H9 (cell line): ENCODE results near the gene STOX2. TPM values are rescaled to one million over a fixed set of nuclear protein-coding genes. Genes with fewer than 3 reads are reported as not detected.
A peak's percentile ranks its signal among the peaks of the same experiment; 100 is the strongest.

Source experiments
- DNase-seq: peaks from one replicate; pipeline ENCODE4 v3.0.0-alpha.2; 2017
- H2AFZ ChIP-seq: one replicate; pipeline ENCODE4 v1.6.1; 2013; ENCODE audit warnings: mild to moderate bottlenecking, low read length, control low read depth, moderate library complexity
- H2AK5ac ChIP-seq: 2 replicates; pipeline ENCODE4 v1.6.1; 2013; ENCODE audit warnings: low read length, control low read depth, mixed read lengths; ENCODE audit not compliant: insufficient read length
- H2BK120ac ChIP-seq: one replicate; pipeline ENCODE4 v1.6.1; 2013; ENCODE audit warnings: low read depth, mild to moderate bottlenecking, low read length, control low read depth, inconsistent platforms; ENCODE audit not compliant: poor library complexity, severe bottlenecking
- H2BK12ac ChIP-seq: 2 replicates; pipeline ENCODE4 v1.6.1; 2013; ENCODE audit warnings: low read length, control low read depth, mixed read lengths, low read depth; ENCODE audit not compliant: insufficient read length
- H2BK15ac ChIP-seq: 2 replicates; pipeline ENCODE4 v1.6.1; 2013; ENCODE audit warnings: low read depth, low read length, control low read depth
- H2BK20ac ChIP-seq: one replicate; pipeline ENCODE4 v1.6.1; 2013; ENCODE audit warnings: low read depth, mild to moderate bottlenecking, low read length, control low read depth, inconsistent platforms; ENCODE audit not compliant: poor library complexity, severe bottlenecking
- H2BK5ac ChIP-seq: 2 replicates; pipeline ENCODE4 v1.6.1; 2013; ENCODE audit warnings: low read length, control low read depth, mixed read lengths; ENCODE audit not compliant: insufficient read length
- H3K14ac ChIP-seq: 2 replicates; pipeline ENCODE4 v1.6.1; 2013; ENCODE audit warnings: low read length, control low read depth; ENCODE audit not compliant: insufficient read depth
- H3K18ac ChIP-seq: 2 replicates; pipeline ENCODE4 v1.6.1; 2013; ENCODE audit warnings: low read depth, mild to moderate bottlenecking, mixed read lengths, low read length, control low read depth; ENCODE audit not compliant: insufficient read length
- H3K23ac ChIP-seq: 2 replicates; pipeline ENCODE4 v1.6.1; 2013; ENCODE audit warnings: low read length, control low read depth, mixed read lengths, low read depth; ENCODE audit not compliant: insufficient read length
- H3K23me2 ChIP-seq: 2 replicates; pipeline ENCODE4 v1.6.1; 2013; ENCODE audit warnings: low read depth, mild to moderate bottlenecking, mixed read lengths, low read length, control low read depth; ENCODE audit not compliant: insufficient read length, poor library complexity, severe bottlenecking
- H3K27ac ChIP-seq: 2 replicates; pipeline ENCODE4 v1.5.1; 2013; ENCODE audit warnings: low read length, control low read depth, mixed read lengths, low read depth; ENCODE audit not compliant: insufficient read length
- H3K27me3 ChIP-seq: 2 replicates; pipeline ENCODE4 v1.6.1; 2013; ENCODE audit warnings: low read length, control low read depth, inconsistent platforms; ENCODE audit not compliant: insufficient read depth
- H3K4ac ChIP-seq: 2 replicates; pipeline ENCODE4 v1.6.1; 2013; ENCODE audit warnings: low read depth, mild to moderate bottlenecking, control low read depth, inconsistent platforms, low read length, moderate library complexity
- H3K4me1 ChIP-seq: 2 replicates; pipeline ENCODE4 v1.6.1; 2013; ENCODE audit warnings: low read length, control low read depth, inconsistent platforms; ENCODE audit not compliant: insufficient read depth
- H3K4me2 ChIP-seq: 2 replicates; pipeline ENCODE4 v1.6.1; 2013; ENCODE audit warnings: low read length, control low read depth, mixed read lengths; ENCODE audit not compliant: insufficient read length, insufficient read depth
- H3K56ac ChIP-seq: 2 replicates; pipeline ENCODE4 v1.6.1; 2013; ENCODE audit warnings: low read depth, mild to moderate bottlenecking, mixed read lengths, low read length, control low read depth; ENCODE audit not compliant: insufficient read length
- H3K79me1 ChIP-seq: 2 replicates; pipeline ENCODE4 v1.6.1; 2013; ENCODE audit warnings: low read depth, mild to moderate bottlenecking, moderate library complexity, low read length, control low read depth, inconsistent platforms; ENCODE audit not compliant: insufficient read depth, poor library complexity, severe bottlenecking
- H3K79me2 ChIP-seq: 2 replicates; pipeline ENCODE4 v1.6.1; 2013; ENCODE audit warnings: low read length, control low read depth, inconsistent platforms; ENCODE audit not compliant: insufficient read depth
- H3K9ac ChIP-seq: 2 replicates; pipeline ENCODE4 v1.6.1; 2013; ENCODE audit warnings: low read length, control low read depth, mixed read lengths; ENCODE audit not compliant: insufficient read length; ENCODE audit errors: extremely low read depth
- H3K9me3 ChIP-seq: one replicate; pipeline ENCODE4 v1.6.1; 2013; ENCODE audit warnings: low read depth, low read length, inconsistent platforms; ENCODE audit not compliant: control insufficient read depth
- H3T11ph ChIP-seq: one replicate; pipeline ENCODE4 v1.6.1; 2013; ENCODE audit warnings: mild to moderate bottlenecking, low read length, control low read depth, inconsistent platforms
- H4K20me1 ChIP-seq: one replicate; pipeline ENCODE4 v1.6.1; 2013; ENCODE audit not compliant: control insufficient read depth, insufficient read length, insufficient read depth
- H4K5ac ChIP-seq: 2 replicates; pipeline ENCODE4 v1.6.1; 2013; ENCODE audit warnings: low read depth, mild to moderate bottlenecking, mixed read lengths, low read length, control low read depth; ENCODE audit not compliant: insufficient read length
- H4K8ac ChIP-seq: replicated peaks from 2 replicates; pipeline ENCODE4 v1.6.1; 2013; ENCODE audit warnings: low read length, control low read depth, mixed read lengths, low read depth; ENCODE audit not compliant: insufficient read length
- H4K91ac ChIP-seq: 2 replicates; pipeline ENCODE4 v1.6.1; 2013; ENCODE audit warnings: low read depth, mild to moderate bottlenecking, moderate library complexity, mixed read lengths, low read length, control low read depth; ENCODE audit not compliant: insufficient read length
- H3K27ac Mint-ChIP-seq, 3 experiments: 2 replicates in 2 of 3; 3 replicates in 1 of 3; pipeline ENCODE4 v1.8.0; 2020 to 2021; ENCODE audit warnings: mixed read lengths in 3 of 3, mild to moderate bottlenecking in 1 of 3, moderate library complexity in 1 of 3
- H3K27me3 Mint-ChIP-seq: 2 replicates; pipeline ENCODE4 v1.8.0; 2021; ENCODE audit warnings: low read depth, mild to moderate bottlenecking, moderate library complexity, mixed read lengths
- H3K36me3 Mint-ChIP-seq, 3 experiments: 2 replicates in 2 of 3; 3 replicates in 1 of 3; pipeline ENCODE4 v1.8.0; 2020 to 2021; ENCODE audit warnings: low read depth in 3 of 3, mixed read lengths in 3 of 3; ENCODE audit not compliant: insufficient read depth in 1 of 3
- H3K4me1 Mint-ChIP-seq, 2 experiments: 2 replicates each; pipeline ENCODE4 v1.8.0; 2020; ENCODE audit warnings: mixed read lengths in 2 of 2
- H3K4me3 Mint-ChIP-seq, 2 experiments: 2 replicates in 1 of 2; 3 replicates in 1 of 2; pipeline ENCODE4 v1.8.0; 2020 to 2021; ENCODE audit warnings: mild to moderate bottlenecking in 2 of 2, mixed read lengths in 2 of 2, moderate library complexity in 1 of 2
- H3K9me3 Mint-ChIP-seq, 2 experiments: 2 replicates in 1 of 2; 3 replicates in 1 of 2; pipeline ENCODE4 v1.8.0; 2020; ENCODE audit warnings: mild to moderate bottlenecking in 2 of 2, mixed read lengths in 2 of 2, moderate library complexity in 1 of 2
- WGBS: extraction: QIAGEN DNeasy Blood & Tissue Kit; methylation state at CpG from one replicate; pipeline ENCODE4 v1.1.7; 2013; ENCODE audit warnings: missing lambda C conversion rate, low lambda C conversion rate, mixed read lengths; ENCODE audit not compliant: insufficient read length; ENCODE audit errors: extremely low coverage; 5-methylcytosine and 5-hydroxymethylcytosine counted together
- total RNA-seq: library from RNA; stranded (reverse); gene quantifications from 2 replicates; pipeline ENCODE4 v1.2.1, GENCODE V29; 2021
- TF ChIP-seq, protein P1 (sequence below): fragments of 200-600 bp; sonication (generic); conservative IDR thresholded peaks from 3 replicates; pipeline ENCODE4 v1.8.0; 2021; ENCODE audit warnings: antibody characterized with exemption, mild to moderate bottlenecking

STOX2 gene
- total RNA-seq, 1 experiment from 2014 or later = 28.2 TPM

DNA sequence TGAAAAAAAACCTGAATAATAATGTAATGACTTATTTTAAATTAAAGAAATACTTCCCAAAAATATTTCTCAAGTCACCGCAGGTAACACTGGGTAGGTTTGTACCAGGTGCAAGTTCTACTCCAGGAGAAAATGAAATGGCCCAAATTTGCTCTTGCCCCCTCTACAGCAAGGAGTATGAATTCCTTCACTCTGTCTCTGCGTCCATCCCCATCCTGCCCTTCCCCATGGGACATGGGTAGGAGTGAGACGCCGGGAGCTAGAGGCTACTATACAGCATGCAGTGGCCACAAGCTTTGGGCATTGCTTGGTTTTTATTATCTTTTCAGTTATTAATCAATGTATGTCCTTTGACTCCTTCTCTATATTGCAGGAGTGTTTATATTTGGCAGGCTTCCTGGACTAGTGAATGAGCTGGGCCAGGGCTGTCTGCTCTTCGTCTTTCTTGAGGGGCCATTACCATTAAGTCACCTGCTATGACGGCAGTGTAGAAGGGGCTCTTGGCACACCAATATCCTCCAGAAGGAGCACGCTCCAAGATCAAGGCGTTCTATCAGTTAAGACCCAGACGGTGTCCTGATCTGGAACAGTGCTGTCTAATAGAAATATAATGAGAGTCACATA is 162.9 kb downstream of the STOX2 start:
- no peak overlapping the region for H2BK20ac ChIP-seq
- H2AFZ ChIP-seq = no peak overlapping the region
- H4K8ac ChIP-seq = no peak overlapping the region
- WGBS = no CpG with 5 or more reads among the region's 9 CpGs
- H3K18ac ChIP-seq = no peak overlapping the region
- no peaks in the 10 kb centered on the region for H3K79me2 ChIP-seq
- H2BK120ac ChIP-seq = no peak overlapping the region
- H3K9me3 ChIP-seq = no peaks in the 10 kb centered on the region
- no peak for DNase-seq
- Mint-ChIP-seq H3K4me3 (no peak overlapping the region), H3K27me3 (peaks cover 5% of the 10 kb centered on the region; the same call in 1 of the 2 replicates), H3K36me3 (no peaks in the 10 kb centered on the region), H3K27ac (peak overlapping the region in 2 of 3 experiments; percentile 18 to 32; a peak in 3 of 7 replicates), H3K9me3 (peaks cover 3% of the 10 kb centered on the region in 2 experiments; a peak in 2 of 5 replicates), H3K4me1 (no peaks in the 10 kb centered on the region)
- H3K9ac ChIP-seq = no peak overlapping the region
- H3K56ac ChIP-seq = no peak overlapping the region
- no peak overlapping the region for H3K27ac ChIP-seq
- no peak overlapping the region for H4K91ac ChIP-seq
- no peak overlapping the region for H3K4ac ChIP-seq
- H3K4me2 ChIP-seq = no peak overlapping the region
- no peaks in the 10 kb centered on the region for H3K4me1 ChIP-seq
- H2BK15ac ChIP-seq = no peak overlapping the region
- no peak overlapping the region for H4K5ac ChIP-seq
- TF ChIP-seq, protein P1, sequence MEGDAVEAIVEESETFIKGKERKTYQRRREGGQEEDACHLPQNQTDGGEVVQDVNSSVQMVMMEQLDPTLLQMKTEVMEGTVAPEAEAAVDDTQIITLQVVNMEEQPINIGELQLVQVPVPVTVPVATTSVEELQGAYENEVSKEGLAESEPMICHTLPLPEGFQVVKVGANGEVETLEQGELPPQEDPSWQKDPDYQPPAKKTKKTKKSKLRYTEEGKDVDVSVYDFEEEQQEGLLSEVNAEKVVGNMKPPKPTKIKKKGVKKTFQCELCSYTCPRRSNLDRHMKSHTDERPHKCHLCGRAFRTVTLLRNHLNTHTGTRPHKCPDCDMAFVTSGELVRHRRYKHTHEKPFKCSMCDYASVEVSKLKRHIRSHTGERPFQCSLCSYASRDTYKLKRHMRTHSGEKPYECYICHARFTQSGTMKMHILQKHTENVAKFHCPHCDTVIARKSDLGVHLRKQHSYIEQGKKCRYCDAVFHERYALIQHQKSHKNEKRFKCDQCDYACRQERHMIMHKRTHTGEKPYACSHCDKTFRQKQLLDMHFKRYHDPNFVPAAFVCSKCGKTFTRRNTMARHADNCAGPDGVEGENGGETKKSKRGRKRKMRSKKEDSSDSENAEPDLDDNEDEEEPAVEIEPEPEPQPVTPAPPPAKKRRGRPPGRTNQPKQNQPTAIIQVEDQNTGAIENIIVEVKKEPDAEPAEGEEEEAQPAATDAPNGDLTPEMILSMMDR = peak; percentile 19; the same call in 1 of the 3 replicates
- no peaks in the 10 kb centered on the region for H3K27me3 ChIP-seq
- no peak overlapping the region for H3T11ph ChIP-seq
- H3K23ac ChIP-seq = no peak overlapping the region
- no peak overlapping the region for H2BK5ac ChIP-seq
- H4K20me1 ChIP-seq = no peaks in the 10 kb centered on the region
- no peak overlapping the region for H2BK12ac ChIP-seq
- H3K14ac ChIP-seq = no peak overlapping the region
- H3K23me2 ChIP-seq = no peaks in the 10 kb centered on the region
- H3K79me1 ChIP-seq = no peaks in the 10 kb centered on the region
- no peak overlapping the region for H2AK5ac ChIP-seq

Other genes with a start within 250 kb of the STOX2 start
- 17.8 and 19.3 TPM in 2 replicates for gene RWDD4, start 246.1 kb upstream of the STOX2 start, total RNA-seq
- gene TRAPPC11, start 246.0 kb upstream of the STOX2 start, total RNA-seq = 24.1 and 32.2 TPM in 2 replicates